Measurements from ENCODE around the gene XPNPEP3. TPM values are rescaled to one million over a fixed set of nuclear protein-coding genes. Genes with fewer than 3 reads are reported as not detected.

XPNPEP3 gene
- total and polyA plus RNA-seq, 8 donors: 4.0 to 13.6 (median 9.1) TPM

DNA sequence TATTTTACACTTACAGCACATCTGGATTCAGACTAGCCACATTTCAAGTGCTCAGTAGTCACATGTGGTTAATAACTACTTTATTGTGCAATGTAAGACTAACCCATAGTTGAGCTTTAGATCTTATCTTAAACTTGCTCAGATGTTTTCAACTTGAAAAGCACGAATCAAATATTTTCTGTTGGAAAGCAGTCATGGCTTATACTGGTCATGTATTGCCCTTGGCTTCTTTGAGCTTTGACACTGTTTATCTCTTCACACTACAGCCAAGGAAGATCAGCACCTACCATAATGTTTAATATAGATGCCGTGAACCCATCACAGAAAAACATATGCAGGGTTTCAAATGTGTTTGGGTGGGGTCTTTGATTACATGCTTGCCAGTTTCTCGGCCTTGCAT lies 98.6 kb downstream of the XPNPEP3 start:
- Histone ChIP-seq H3K36me3 (peaks cover 0 to 4% (median 0%) of the 10 kb centered on the region in 3 donors), H3K9me3 (no peaks in the 10 kb centered on the region), H3K4me3 (no peak overlapping the region), H3K27me3 (no peaks in the 10 kb centered on the region), H3K4me1 (peaks cover 3 to 11% (median 11%) of the 10 kb centered on the region in 3 donors), H3K27ac (no peak overlapping the region)
- 77 to 80% methylated on average over 3 of the region's 3 CpGs for WGBS, 2 donors
- no peak for FAIRE-seq
- no peak for ATAC-seq
- DNase-seq: no peak
- TF ChIP-seq, protein P1, sequence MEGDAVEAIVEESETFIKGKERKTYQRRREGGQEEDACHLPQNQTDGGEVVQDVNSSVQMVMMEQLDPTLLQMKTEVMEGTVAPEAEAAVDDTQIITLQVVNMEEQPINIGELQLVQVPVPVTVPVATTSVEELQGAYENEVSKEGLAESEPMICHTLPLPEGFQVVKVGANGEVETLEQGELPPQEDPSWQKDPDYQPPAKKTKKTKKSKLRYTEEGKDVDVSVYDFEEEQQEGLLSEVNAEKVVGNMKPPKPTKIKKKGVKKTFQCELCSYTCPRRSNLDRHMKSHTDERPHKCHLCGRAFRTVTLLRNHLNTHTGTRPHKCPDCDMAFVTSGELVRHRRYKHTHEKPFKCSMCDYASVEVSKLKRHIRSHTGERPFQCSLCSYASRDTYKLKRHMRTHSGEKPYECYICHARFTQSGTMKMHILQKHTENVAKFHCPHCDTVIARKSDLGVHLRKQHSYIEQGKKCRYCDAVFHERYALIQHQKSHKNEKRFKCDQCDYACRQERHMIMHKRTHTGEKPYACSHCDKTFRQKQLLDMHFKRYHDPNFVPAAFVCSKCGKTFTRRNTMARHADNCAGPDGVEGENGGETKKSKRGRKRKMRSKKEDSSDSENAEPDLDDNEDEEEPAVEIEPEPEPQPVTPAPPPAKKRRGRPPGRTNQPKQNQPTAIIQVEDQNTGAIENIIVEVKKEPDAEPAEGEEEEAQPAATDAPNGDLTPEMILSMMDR (IDR thresholded peaks at IDR 0.05): no peak
- intact Hi-C loops (cut with DNase I): loop anchor here in 1 of 3 donors (10.0 kb wide), 1 partner anchor 139 kb away; the partner anchor contains the start of gene EP300

DNA sequence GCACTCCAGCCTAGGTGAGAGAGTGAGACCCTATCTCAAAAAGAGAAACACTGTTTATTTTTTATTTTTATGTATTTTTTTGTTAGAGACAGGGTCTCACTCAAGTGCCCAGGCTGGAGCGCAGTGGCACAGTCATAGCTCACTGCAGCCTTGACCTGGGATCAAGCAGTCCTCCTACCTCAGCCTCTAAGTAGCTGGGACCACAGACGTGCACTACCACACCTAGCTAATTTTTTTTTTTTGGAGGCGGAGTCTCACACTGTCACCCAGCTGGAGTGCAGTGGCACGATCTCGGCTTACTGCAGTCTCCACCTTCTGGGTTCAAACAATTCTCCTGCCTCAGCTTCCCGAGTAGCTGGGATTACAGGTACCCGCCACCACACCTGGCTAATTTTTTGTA lies 100.7 kb downstream of the XPNPEP3 start:
- ATAC-seq (no peak), DNase-seq (no peak), FAIRE-seq (no peak)
- intact Hi-C loops (cut with DNase I): loop anchor here in 1 of 3 donors (10.0 kb wide), 1 partner anchor 137 kb away; the partner anchor contains the start of gene EP300
- Histone ChIP-seq H3K36me3 (peaks cover 0 to 4% (median 0%) of the 10 kb centered on the region in 3 donors), H3K27ac (no peak overlapping the region), H3K4me1 (peaks cover 0 to 7% (median 5%) of the 10 kb centered on the region in 3 donors), H3K9me3 (no peaks in the 10 kb centered on the region), H3K27me3 (no peaks in the 10 kb centered on the region), H3K4me3 (no peak overlapping the region)
- 86 to 89% methylated on average over 7 of the region's 7 CpGs for WGBS, 2 donors
- TF ChIP-seq, protein P1 (IDR thresholded peaks at IDR 0.05): no peak

DNA sequence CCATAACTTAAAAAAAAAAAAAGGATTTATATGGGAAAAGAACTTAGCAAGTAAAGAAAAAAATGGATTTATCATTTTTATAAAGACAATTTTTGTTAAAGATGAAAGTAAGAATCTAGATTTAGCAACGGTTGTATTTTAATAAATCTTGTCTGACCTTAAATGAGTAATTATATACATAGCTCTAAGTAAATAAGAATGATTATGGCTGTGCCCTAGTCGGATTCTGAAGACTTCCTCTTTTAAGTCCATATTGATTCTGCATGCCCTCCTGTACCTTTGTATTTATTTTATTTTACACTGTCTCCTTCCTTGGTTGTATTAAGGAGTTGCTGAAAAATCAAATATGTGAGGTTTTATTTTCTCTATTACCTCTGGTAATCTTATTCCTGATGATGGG lies 101.4 kb downstream of the XPNPEP3 start:
- FAIRE-seq: no peak
- no peak for DNase-seq
- intact Hi-C loops (cut with DNase I): loop anchor here in 1 of 3 donors (10.0 kb wide), 1 partner anchor 137 kb away; the partner anchor contains the start of gene EP300
- H3K36me3 ChIP-seq: peaks cover 0 to 4% (median 0%) of the 10 kb centered on the region in 3 donors
- no peak overlapping the region for H3K4me3 ChIP-seq
- H3K27me3 ChIP-seq: no peaks in the 10 kb centered on the region
- TF ChIP-seq, protein P1 (IDR thresholded peaks at IDR 0.05): no peak
- peaks cover 0 to under 1% (median 0%) of the 10 kb centered on the region in 3 donors for H3K4me1 ChIP-seq
- H3K27ac ChIP-seq: no peak overlapping the region
- no peaks in the 10 kb centered on the region for H3K9me3 ChIP-seq
- 74 to 78% methylated on average over 2 of the region's 2 CpGs for WGBS, 2 donors
- ATAC-seq: no peak

DNA sequence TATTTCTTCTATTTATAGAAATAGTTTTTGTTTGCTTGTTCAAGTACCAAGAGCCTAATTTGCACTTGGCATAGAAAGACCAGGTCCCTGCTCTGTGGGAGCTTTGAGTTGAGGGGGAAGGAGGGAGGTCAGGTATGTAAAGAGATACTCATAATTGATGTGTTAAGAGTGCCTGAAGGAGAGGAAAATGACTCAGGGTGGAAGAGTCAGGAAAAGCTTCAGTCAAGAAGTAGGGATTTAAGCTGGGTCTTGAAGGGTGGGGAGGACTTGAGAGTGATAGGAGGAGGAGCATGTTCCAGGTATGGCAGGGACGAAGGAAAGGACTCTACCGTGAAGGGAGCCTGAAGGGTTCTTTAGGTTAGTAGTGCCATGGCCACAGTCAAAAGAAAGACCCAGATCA lies 103.2 kb downstream of the XPNPEP3 start:
- intact Hi-C loops (cut with DNase I): no loop called here
- DNase-seq: no peak
- H3K9me3 ChIP-seq: no peaks in the 10 kb centered on the region
- 68 to 71% methylated on average over 2 of the region's 2 CpGs for WGBS, 2 donors
- H3K36me3 ChIP-seq: peaks cover 0 to 11% (median 0%) of the 10 kb centered on the region in 3 donors
- ATAC-seq: no peak
- no peaks in the 10 kb centered on the region for H3K27me3 ChIP-seq
- no peak overlapping the region for H3K27ac ChIP-seq
- no peak overlapping the region for H3K4me3 ChIP-seq
- TF ChIP-seq, protein P1 (IDR thresholded peaks at IDR 0.05): no peak
- no peak for FAIRE-seq
- no peaks in the 10 kb centered on the region for H3K4me1 ChIP-seq

DNA sequence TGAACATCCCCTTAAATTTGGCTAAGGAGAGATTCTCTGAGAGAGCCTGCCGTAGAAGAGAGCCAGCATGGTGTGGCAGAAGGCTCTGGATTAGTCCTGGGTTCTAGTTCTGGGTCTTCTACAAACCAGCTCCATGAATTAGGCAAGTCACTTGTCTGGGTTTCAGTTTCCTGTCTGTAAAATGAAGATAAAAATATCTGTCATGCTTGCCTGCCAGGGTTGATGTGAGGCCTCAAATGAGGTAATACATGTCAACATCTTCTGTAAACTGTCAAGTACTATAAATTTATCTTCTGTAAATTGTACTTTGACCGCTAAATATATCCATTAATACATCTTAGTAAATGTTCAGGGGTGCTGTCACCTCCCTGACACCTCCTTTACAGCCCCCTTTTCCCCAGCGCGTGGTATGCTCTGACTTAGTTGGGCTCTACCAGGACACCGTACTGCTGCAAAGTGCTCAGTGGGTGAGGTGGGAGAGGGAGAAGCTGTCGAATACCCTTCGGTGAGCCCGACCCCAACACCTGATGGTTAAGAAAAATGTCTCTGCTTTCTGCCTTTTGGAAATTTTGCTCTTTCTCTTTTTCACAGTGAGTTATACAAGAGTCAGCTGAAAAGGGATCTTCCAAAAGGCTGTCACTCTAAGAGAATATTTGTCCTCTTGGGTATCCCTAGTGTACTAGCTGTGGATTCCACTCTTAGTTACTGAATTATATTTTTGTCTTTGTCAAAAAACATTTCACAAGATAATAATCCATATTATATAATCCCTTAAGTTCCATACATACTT lies 109.2 kb downstream of the XPNPEP3 start:
- TF ChIP-seq, protein P1 (IDR thresholded peaks at IDR 0.05): no peak
- intact Hi-C loops (cut with DNase I): no loop called here
- Histone ChIP-seq H3K27ac (no peak overlapping the region), H3K9me3 (no peaks in the 10 kb centered on the region), H3K4me3 (no peak overlapping the region), H3K36me3 (peaks cover 0 to 35% (median 4%) of the 10 kb centered on the region in 3 donors), H3K27me3 (no peaks in the 10 kb centered on the region), H3K4me1 (no peaks in the 10 kb centered on the region)
- 89 to 92% methylated on average over 8 of the region's 8 CpGs for WGBS, 2 donors
- ATAC-seq: peak in 1 of 4 donors; percentile 36
- no peak for FAIRE-seq
- no peak for DNase-seq

Measured in pancreas (tissue), 10 donors.